HCT116 (cell line): ENCODE results near the gene SGTB. TPM values are rescaled to one million over a fixed set of nuclear protein-coding genes. Genes with fewer than 3 reads are reported as not detected.

ENCODE experiments used
- ATAC-seq: fragments of 200-7000 bp; cut with Tn5 transposase; 2 replicates; pipeline ENCODE4 v1.9.1; 2020; ENCODE audit warnings: mild to moderate bottlenecking, moderate library complexity
- BruUV-seq: library from RNA; stranded (reverse); fragments of 400-500 nt; replicated peaks from 2 replicates; lab custom pipeline; 2021; lab: Mats Ljungman, UMichigan
- CTCF ChIA-PET: fragments of 300-600 bp; sonication (Branson Sonifier 250); formaldehyde crosslinking; loops from one replicate; lab custom pipeline; 2021; ENCODE audit warnings: antibody characterized with exemption; lab: Charles Lee
- POLR2A ChIA-PET: fragments of 300-600, 350-600 bp; sonication (Branson Sonifier 250); formaldehyde crosslinking; loops from one replicate; lab custom pipeline; 2021; ENCODE audit warnings: antibody characterized with exemption; lab: Charles Lee
- RAD21 ChIA-PET, 2 experiments: fragments of 300-600 bp; sonication (Branson Sonifier 250); formaldehyde crosslinking; loops; one replicate each; lab custom pipeline; 2023; ENCODE audit warnings: low total read pairs in 2 of 2; ENCODE audit not compliant: uncharacterized antibody in 2 of 2, unreplicated experiment in 2 of 2, low non-redundant PET in 1 of 2; lab: Charles Lee
- DNase-seq: peaks from one replicate; pipeline ENCODE4 v3.0.0-alpha.2; 2010; ENCODE audit warnings: low read depth, low spot score
- H2AFZ ChIP-seq: fragments of 200-600 bp; shearing (Covaris generic), sonication (generic); 2 replicates; pipeline ENCODE4 v1.6.1; 2017; ENCODE audit warnings: low read depth, mixed run types, mixed read lengths, antibody characterized with exemption, low read length; ENCODE audit not compliant: poor library complexity, severe bottlenecking
- H3K27ac ChIP-seq: 2 replicates; pipeline ENCODE4 v1.5.1; 2012; ENCODE audit warnings: low read depth, low read length
- H3K27me3 ChIP-seq: fragments of 200-600 bp; sonication (generic); 2 replicates; pipeline ENCODE4 v1.6.1; 2016; ENCODE audit warnings: mixed run types, low read length, mixed read lengths; ENCODE audit not compliant: insufficient read depth
- H3K36me3 ChIP-seq, 2 experiments: fragments of 200-500 bp in 1 of 2; fragments of 200-600 bp in 1 of 2; sonication (Bioruptor generic) in 1 of 2; sonication (generic) in 1 of 2; 2 replicates each; pipeline versions ENCODE4 v1.5.1 to v1.6.1; 2014 to 2016; ENCODE audit warnings: low read length in 2 of 2, inconsistent platforms in 1 of 2, mixed read lengths in 1 of 2, mixed run types in 1 of 2; ENCODE audit not compliant: insufficient read depth in 2 of 2, control insufficient read depth in 1 of 2
- H3K4me1 ChIP-seq, 2 experiments: fragments of 200-600 bp in 1 of 2; sonication (generic) in 1 of 2; 2 replicates each; pipeline versions ENCODE4 v1.5.1 to v1.6.1; 2012 to 2017; ENCODE audit warnings: low read length in 2 of 2, inconsistent platforms in 1 of 2, mild to moderate bottlenecking in 1 of 2, mixed read lengths in 1 of 2, mixed run types in 1 of 2, moderate library complexity in 1 of 2; ENCODE audit not compliant: insufficient read depth in 2 of 2, control insufficient read depth in 1 of 2
- H3K4me2 ChIP-seq: fragments of 200-600 bp; sonication (generic); 2 replicates; pipeline ENCODE4 v1.6.1; 2017; ENCODE audit warnings: mixed run types, low read length, mixed read lengths
- H3K4me3 ChIP-seq, 2 experiments: fragments of 200-600 bp in 1 of 2; sonication (generic) in 1 of 2; replicated peaks in 1 of 2; 2 replicates each; pipeline ENCODE4 v1.5.1; 2011 to 2016; ENCODE audit warnings: low read length in 2 of 2, control low read depth in 1 of 2, low read depth in 1 of 2, mild to moderate bottlenecking in 1 of 2, mixed read lengths in 1 of 2, mixed run types in 1 of 2
- H3K79me2 ChIP-seq: fragments of 200-600 bp; sonication (generic); 2 replicates; pipeline ENCODE4 v1.6.1; 2017; ENCODE audit warnings: mild to moderate bottlenecking, mixed run types, low read length, moderate library complexity, mixed read lengths; ENCODE audit not compliant: insufficient read depth
- H3K9ac ChIP-seq: fragments of 200-600 bp; sonication (generic); 2 replicates; pipeline ENCODE4 v1.6.1; 2016; ENCODE audit warnings: low read length, mixed read lengths
- H3K9me2 ChIP-seq: fragments of 200-600 bp; sonication (generic), shearing (Covaris generic); 2 replicates; pipeline ENCODE4 v1.6.1; 2017; ENCODE audit warnings: mixed run types, mild to moderate bottlenecking, moderate library complexity; ENCODE audit not compliant: insufficient read depth
- H3K9me3 ChIP-seq, 2 experiments: fragments of 200-500 bp in 1 of 2; fragments of 200-600 bp in 1 of 2; sonication (Bioruptor generic) in 1 of 2; sonication (generic) in 1 of 2; 2 replicates each; pipeline ENCODE4 v1.6.1; 2014 to 2017; ENCODE audit warnings: low read length in 2 of 2, mixed read lengths in 2 of 2, inconsistent platforms in 1 of 2, low read depth in 1 of 2, mild to moderate bottlenecking in 1 of 2, mixed run types in 1 of 2, moderate library complexity in 1 of 2; ENCODE audit not compliant: control insufficient read depth in 1 of 2, insufficient read depth in 1 of 2
- H4K20me1 ChIP-seq: fragments of 200-600 bp; sonication (generic), shearing (Covaris generic); 2 replicates; pipeline ENCODE4 v1.6.1; 2017; ENCODE audit warnings: mixed run types, mild to moderate bottlenecking, moderate library complexity; ENCODE audit not compliant: insufficient read depth
- CBX3 ChIP-seq: IDR thresholded peaks from 2 replicates; pipeline ENCODE4 v1.6.1; 2012; ENCODE audit warnings: low read depth
- CEBPB ChIP-seq: IDR thresholded peaks from 2 replicates; pipeline ENCODE4 v1.6.1; 2012; ENCODE audit warnings: low read depth
- ELF1 ChIP-seq: IDR thresholded peaks from 2 replicates; pipeline ENCODE4 v1.6.1; 2012; ENCODE audit warnings: low read depth, borderline replicate concordance
- EZH2 ChIP-seq: fragments of 200-600 bp; sonication (generic); IDR thresholded peaks from 2 replicates; pipeline ENCODE4 v1.6.1; 2017; ENCODE audit warnings: antibody characterized with exemption, mixed run types
- JUND ChIP-seq: IDR thresholded peaks from 2 replicates; pipeline ENCODE4 v1.6.1; 2012
- POLR2A ChIP-seq: IDR thresholded peaks from 2 replicates; pipeline ENCODE4 v1.7.0; 2011; ENCODE audit warnings: borderline replicate concordance; ENCODE audit not compliant: insufficient read depth, insufficient read length; ENCODE audit errors: extremely low read depth
- RAD21 ChIP-seq: IDR thresholded peaks from 2 replicates; pipeline ENCODE4 v1.6.1; 2012; ENCODE audit warnings: low read depth, mild to moderate bottlenecking
- SIN3A ChIP-seq: IDR thresholded peaks from 2 replicates; pipeline ENCODE4 v1.6.1; 2012; ENCODE audit warnings: low read depth
- SP1 ChIP-seq: IDR thresholded peaks from 2 replicates; pipeline ENCODE4 v1.6.1; 2012; ENCODE audit warnings: low read depth
- SRF ChIP-seq: IDR thresholded peaks from 2 replicates; pipeline ENCODE4 v1.6.1; 2012; ENCODE audit warnings: low read depth
- TCF7L2 ChIP-seq: IDR thresholded peaks from 2 replicates; pipeline ENCODE4 v1.7.0; 2011; ENCODE audit warnings: borderline replicate concordance, inconsistent platforms; ENCODE audit not compliant: insufficient read depth, insufficient read length; ENCODE audit errors: extremely low read depth
- YY1 ChIP-seq: IDR thresholded peaks from 2 replicates; pipeline ENCODE4 v1.6.1; 2011; ENCODE audit warnings: low read length, low read depth, moderate library complexity, mild to moderate bottlenecking; ENCODE audit not compliant: insufficient replicate concordance; ENCODE audit errors: extremely low read depth
- ZFX ChIP-seq: fragments of 450-650 bp; IDR thresholded peaks from 2 replicates; pipeline ENCODE4 v1.6.1; 2017
- ZNF274 ChIP-seq: fragments of 200-500 bp; sonication (Bioruptor generic); IDR thresholded peaks from 2 replicates; pipeline ENCODE4 v1.6.1; 2014; ENCODE audit warnings: mild to moderate bottlenecking, low read depth, low read length, inconsistent platforms
- intact Hi-C: fragments of 100-400 bp; cut with micrococcal nuclease; formaldehyde crosslinking; loops from 2 replicates; pipeline ENCODE4 v1.10.0; 2022
- total RNA-seq: library from RNA; stranded (reverse); gene quantifications from one replicate; pipeline ENCODE4 v1.2.1, GENCODE V29; 2021; ENCODE audit not compliant: unreplicated experiment
- TF ChIP-seq, protein P1 (sequence below): IDR thresholded peaks from 2 replicates; pipeline ENCODE4 v1.6.1; 2011; ENCODE audit warnings: mild to moderate bottlenecking, low read length, moderate library complexity; ENCODE audit not compliant: insufficient replicate concordance; ENCODE audit errors: extremely low read depth
- TF ChIP-seq, protein P2 (sequence below): IDR thresholded peaks from 2 replicates; pipeline ENCODE4 v1.6.1; 2012
- TF ChIP-seq, protein P3 (sequence below), 3 experiments: fragments of 200-600 bp in 1 of 3; sonication (generic) in 1 of 3; IDR thresholded peaks in 2 of 3; conservative IDR thresholded peaks in 1 of 3; 2 replicates each; pipeline ENCODE4 v1.5.1; 2012 to 2017; ENCODE audit warnings: low read depth in 2 of 3, low read length in 2 of 3, antibody characterized with exemption in 1 of 3, borderline replicate concordance in 1 of 3, control low read depth in 1 of 3, mild to moderate bottlenecking in 1 of 3, mixed read lengths in 1 of 3, mixed run types in 1 of 3, moderate library complexity in 1 of 3; ENCODE audit not compliant: insufficient read depth in 1 of 3
- TF ChIP-seq, protein P4 (sequence below): IDR thresholded peaks from 2 replicates; pipeline ENCODE4 v1.6.1; 2012
- TF ChIP-seq, protein P5 (sequence below): IDR thresholded peaks from 2 replicates; pipeline ENCODE4 v1.6.1; 2012; ENCODE audit warnings: low read depth

The SGTB gene
- total RNA-seq, 1 experiment from 2014 or later, result 12.6 TPM

DNA sequence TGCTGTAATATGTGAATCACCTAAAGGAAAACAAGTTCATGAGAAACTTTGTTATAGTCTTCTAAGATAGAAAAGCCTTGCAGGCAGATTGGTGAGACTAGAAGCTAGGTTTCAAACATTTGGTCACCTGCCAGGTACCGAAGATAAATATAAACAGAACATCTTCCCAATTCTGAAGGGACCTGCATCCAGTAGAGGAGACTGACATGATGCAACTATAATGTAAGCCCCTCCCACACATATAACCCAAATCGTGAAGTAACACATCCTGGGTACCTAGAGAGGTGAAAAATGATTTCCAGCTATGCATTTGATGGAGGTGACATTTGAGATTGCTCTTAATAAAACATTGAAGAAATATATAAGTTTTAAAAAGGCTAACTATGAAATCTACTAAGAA, 67.2 kb downstream of the SGTB start:
- no peak for TF ChIP-seq SIN3A
- no peak for TF ChIP-seq JUND
- TF ChIP-seq RAD21, result no peak
- no peak for TF ChIP-seq POLR2A
- TF ChIP-seq EZH2, result no peak
- TF ChIP-seq CBX3, result no peak
- TF ChIP-seq, protein P1, sequence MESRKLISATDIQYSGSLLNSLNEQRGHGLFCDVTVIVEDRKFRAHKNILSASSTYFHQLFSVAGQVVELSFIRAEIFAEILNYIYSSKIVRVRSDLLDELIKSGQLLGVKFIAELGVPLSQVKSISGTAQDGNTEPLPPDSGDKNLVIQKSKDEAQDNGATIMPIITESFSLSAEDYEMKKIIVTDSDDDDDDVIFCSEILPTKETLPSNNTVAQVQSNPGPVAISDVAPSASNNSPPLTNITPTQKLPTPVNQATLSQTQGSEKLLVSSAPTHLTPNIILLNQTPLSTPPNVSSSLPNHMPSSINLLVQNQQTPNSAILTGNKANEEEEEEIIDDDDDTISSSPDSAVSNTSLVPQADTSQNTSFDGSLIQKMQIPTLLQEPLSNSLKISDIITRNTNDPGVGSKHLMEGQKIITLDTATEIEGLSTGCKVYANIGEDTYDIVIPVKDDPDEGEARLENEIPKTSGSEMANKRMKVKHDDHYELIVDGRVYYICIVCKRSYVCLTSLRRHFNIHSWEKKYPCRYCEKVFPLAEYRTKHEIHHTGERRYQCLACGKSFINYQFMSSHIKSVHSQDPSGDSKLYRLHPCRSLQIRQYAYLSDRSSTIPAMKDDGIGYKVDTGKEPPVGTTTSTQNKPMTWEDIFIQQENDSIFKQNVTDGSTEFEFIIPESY, result no peak
- TF ChIP-seq, protein P2, sequence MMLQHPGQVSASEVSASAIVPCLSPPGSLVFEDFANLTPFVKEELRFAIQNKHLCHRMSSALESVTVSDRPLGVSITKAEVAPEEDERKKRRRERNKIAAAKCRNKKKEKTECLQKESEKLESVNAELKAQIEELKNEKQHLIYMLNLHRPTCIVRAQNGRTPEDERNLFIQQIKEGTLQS, result no peak
- TF ChIP-seq, protein P3, sequence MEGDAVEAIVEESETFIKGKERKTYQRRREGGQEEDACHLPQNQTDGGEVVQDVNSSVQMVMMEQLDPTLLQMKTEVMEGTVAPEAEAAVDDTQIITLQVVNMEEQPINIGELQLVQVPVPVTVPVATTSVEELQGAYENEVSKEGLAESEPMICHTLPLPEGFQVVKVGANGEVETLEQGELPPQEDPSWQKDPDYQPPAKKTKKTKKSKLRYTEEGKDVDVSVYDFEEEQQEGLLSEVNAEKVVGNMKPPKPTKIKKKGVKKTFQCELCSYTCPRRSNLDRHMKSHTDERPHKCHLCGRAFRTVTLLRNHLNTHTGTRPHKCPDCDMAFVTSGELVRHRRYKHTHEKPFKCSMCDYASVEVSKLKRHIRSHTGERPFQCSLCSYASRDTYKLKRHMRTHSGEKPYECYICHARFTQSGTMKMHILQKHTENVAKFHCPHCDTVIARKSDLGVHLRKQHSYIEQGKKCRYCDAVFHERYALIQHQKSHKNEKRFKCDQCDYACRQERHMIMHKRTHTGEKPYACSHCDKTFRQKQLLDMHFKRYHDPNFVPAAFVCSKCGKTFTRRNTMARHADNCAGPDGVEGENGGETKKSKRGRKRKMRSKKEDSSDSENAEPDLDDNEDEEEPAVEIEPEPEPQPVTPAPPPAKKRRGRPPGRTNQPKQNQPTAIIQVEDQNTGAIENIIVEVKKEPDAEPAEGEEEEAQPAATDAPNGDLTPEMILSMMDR (IDR thresholded peaks at IDR 0.05 in 2 of 3, conservative IDR thresholded peaks at IDR 0.05 in 1 of 3; ENCODE audit: borderline replicate concordance in 1 of 3, insufficient read depth in 1 of 3, low read depth in 2 of 3, low read length in 2 of 3), result no peak
- no peak for TF ChIP-seq SRF
- no peak for TF ChIP-seq ZFX
- no peak for TF ChIP-seq SP1
- TF ChIP-seq, protein P4, sequence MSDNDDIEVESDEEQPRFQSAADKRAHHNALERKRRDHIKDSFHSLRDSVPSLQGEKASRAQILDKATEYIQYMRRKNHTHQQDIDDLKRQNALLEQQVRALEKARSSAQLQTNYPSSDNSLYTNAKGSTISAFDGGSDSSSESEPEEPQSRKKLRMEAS, result no peak
- no peak for TF ChIP-seq YY1
- TF ChIP-seq, protein P5, sequence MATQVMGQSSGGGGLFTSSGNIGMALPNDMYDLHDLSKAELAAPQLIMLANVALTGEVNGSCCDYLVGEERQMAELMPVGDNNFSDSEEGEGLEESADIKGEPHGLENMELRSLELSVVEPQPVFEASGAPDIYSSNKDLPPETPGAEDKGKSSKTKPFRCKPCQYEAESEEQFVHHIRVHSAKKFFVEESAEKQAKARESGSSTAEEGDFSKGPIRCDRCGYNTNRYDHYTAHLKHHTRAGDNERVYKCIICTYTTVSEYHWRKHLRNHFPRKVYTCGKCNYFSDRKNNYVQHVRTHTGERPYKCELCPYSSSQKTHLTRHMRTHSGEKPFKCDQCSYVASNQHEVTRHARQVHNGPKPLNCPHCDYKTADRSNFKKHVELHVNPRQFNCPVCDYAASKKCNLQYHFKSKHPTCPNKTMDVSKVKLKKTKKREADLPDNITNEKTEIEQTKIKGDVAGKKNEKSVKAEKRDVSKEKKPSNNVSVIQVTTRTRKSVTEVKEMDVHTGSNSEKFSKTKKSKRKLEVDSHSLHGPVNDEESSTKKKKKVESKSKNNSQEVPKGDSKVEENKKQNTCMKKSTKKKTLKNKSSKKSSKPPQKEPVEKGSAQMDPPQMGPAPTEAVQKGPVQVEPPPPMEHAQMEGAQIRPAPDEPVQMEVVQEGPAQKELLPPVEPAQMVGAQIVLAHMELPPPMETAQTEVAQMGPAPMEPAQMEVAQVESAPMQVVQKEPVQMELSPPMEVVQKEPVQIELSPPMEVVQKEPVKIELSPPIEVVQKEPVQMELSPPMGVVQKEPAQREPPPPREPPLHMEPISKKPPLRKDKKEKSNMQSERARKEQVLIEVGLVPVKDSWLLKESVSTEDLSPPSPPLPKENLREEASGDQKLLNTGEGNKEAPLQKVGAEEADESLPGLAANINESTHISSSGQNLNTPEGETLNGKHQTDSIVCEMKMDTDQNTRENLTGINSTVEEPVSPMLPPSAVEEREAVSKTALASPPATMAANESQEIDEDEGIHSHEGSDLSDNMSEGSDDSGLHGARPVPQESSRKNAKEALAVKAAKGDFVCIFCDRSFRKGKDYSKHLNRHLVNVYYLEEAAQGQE, result no peak
- no peak for TF ChIP-seq ELF1
- no peak for TF ChIP-seq CEBPB
- no peak for TF ChIP-seq ZNF274
- no peak for TF ChIP-seq TCF7L2
- TF ChIP-seq, all 23 proteins: peak for 0

More for the DNA sequence above, 67.2 kb downstream of the SGTB start:
- H3K27me3 ChIP-seq, result no peaks in the 10 kb centered on the region
- ChIA-PET POLR2A (no interaction called here), RAD21 (no interaction called here), CTCF (no interaction called here)
- 0 out of 4 replicates have a peak, but pooled peaks cover 0 to 7% of the 10 kb centered on the region in 2 experiments for H3K36me3 ChIP-seq
- no peak overlapping the region for H3K4me2 ChIP-seq
- no peak for ATAC-seq
- no TSS peak for BruUV-seq
- no peak overlapping the region for H3K4me3 ChIP-seq
- no peaks in the 10 kb centered on the region for H4K20me1 ChIP-seq
- H3K9me2 ChIP-seq, result no peaks in the 10 kb centered on the region
- H3K27ac ChIP-seq, result no peak overlapping the region
- no peaks in the 10 kb centered on the region for H3K79me2 ChIP-seq
- DNase-seq, result no peak
- H2AFZ ChIP-seq, result no peak overlapping the region
- H3K9ac ChIP-seq, result no peak overlapping the region
- H3K4me1 ChIP-seq, result no peaks in the 10 kb centered on the region
- intact Hi-C loops, result no loop called here
- no peaks in the 10 kb centered on the region for H3K9me3 ChIP-seq
